Measurements from ENCODE around the gene FAM110C.

DNA sequence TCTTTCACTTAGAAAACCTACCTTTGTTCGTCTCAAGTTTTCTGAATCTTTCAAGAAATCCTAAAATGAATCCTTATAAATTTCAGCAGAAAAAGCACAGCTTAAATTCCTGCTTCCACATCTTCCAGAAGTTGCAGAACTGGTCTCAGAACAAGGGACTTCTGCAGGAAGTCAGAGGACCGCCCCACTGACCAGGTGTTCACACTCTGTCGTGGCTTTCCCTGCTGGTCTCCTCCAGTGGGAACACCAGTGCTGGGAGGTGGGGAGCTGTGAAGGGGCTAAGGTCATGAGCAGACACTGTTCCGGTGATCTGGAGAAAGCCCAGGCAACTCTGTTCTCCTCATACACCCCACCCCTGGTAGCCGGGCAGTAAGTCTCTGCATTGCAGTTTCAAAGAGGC is 3.5 kb downstream of the FAM110C start:
- TF ChIP-seq, protein P1, sequence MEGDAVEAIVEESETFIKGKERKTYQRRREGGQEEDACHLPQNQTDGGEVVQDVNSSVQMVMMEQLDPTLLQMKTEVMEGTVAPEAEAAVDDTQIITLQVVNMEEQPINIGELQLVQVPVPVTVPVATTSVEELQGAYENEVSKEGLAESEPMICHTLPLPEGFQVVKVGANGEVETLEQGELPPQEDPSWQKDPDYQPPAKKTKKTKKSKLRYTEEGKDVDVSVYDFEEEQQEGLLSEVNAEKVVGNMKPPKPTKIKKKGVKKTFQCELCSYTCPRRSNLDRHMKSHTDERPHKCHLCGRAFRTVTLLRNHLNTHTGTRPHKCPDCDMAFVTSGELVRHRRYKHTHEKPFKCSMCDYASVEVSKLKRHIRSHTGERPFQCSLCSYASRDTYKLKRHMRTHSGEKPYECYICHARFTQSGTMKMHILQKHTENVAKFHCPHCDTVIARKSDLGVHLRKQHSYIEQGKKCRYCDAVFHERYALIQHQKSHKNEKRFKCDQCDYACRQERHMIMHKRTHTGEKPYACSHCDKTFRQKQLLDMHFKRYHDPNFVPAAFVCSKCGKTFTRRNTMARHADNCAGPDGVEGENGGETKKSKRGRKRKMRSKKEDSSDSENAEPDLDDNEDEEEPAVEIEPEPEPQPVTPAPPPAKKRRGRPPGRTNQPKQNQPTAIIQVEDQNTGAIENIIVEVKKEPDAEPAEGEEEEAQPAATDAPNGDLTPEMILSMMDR (IDR thresholded peaks at IDR 0.05 in 4 of 5, conservative IDR thresholded peaks at IDR 0.05 in 1 of 5), result no peak
- no peak for TF ChIP-seq POLR2A (IDR thresholded peaks at IDR 0.05)

All from gastrocnemius medialis (tissue), 4 donors.